ENCODE data around the gene TTC28. TPM values are rescaled to one million over a fixed set of nuclear protein-coding genes. Genes with fewer than 3 reads are reported as not detected.

Gene TTC28
- total RNA-seq, 1 experiment from 2014 or later = 11.2 TPM

GRCh38 chr22:28608546-28608945, 71.1 kb downstream of the TTC28 start:
- H3K9me3 ChIP-seq (ENCODE audit: low read length) = no peaks in the 10 kb centered on the region

GRCh38 chr22:28607795-28608194, 71.8 kb downstream of the TTC28 start:
- H3K9me2 ChIP-seq (replicated peaks; ENCODE audit: insufficient read depth, low read length) = no peaks in the 10 kb centered on the region
- no peaks in the 10 kb centered on the region for H3K9me3 ChIP-seq (ENCODE audit: low read length)
- no peak for DNase-seq
- H3K4me1 ChIP-seq (ENCODE audit: low read length) = no peaks in the 10 kb centered on the region
- H3K36me3 ChIP-seq (ENCODE audit: insufficient read depth, low read length) = no peaks in the 10 kb centered on the region
- no peak overlapping the region for H3K4me3 ChIP-seq (ENCODE audit: low read length)
- H4K20me1 ChIP-seq (ENCODE audit: insufficient read depth, low read depth, low read length) = peaks cover 16% of the 10 kb centered on the region; the same call in 1 of the 2 replicates
- no peak overlapping the region for H2AFZ ChIP-seq (ENCODE audit: low read length)
- no peak overlapping the region for H3K4me2 ChIP-seq (ENCODE audit: low read depth, low read length, poor library complexity, severe bottlenecking)
- H3K27ac ChIP-seq (ENCODE audit: low read length) = no peak overlapping the region
- H3K79me2 ChIP-seq (ENCODE audit: low read length) = no peaks in the 10 kb centered on the region
- H3K27me3 ChIP-seq (ENCODE audit: low read length) = no peaks in the 10 kb centered on the region
- no peak overlapping the region for H3K9ac ChIP-seq (ENCODE audit: low read length)

More at GRCh38 chr22:28608546-28608945, 71.1 kb downstream of the TTC28 start:
- H3K4me3 ChIP-seq (ENCODE audit: low read length) = no peak overlapping the region
- no peak overlapping the region for H3K27ac ChIP-seq (ENCODE audit: low read length)
- no peaks in the 10 kb centered on the region for H3K79me2 ChIP-seq (ENCODE audit: low read length)
- H4K20me1 ChIP-seq (ENCODE audit: insufficient read depth, low read depth, low read length) = peaks cover 16% of the 10 kb centered on the region; the same call in 1 of the 2 replicates
- no peak overlapping the region for H3K9ac ChIP-seq (ENCODE audit: low read length)
- H3K4me1 ChIP-seq (ENCODE audit: low read length) = no peaks in the 10 kb centered on the region
- no peak overlapping the region for H2AFZ ChIP-seq (ENCODE audit: low read length)
- DNase-seq = no peak
- no peaks in the 10 kb centered on the region for H3K36me3 ChIP-seq (ENCODE audit: insufficient read depth, low read length)
- H3K4me2 ChIP-seq (ENCODE audit: low read depth, low read length, poor library complexity, severe bottlenecking) = no peak overlapping the region
- no peaks in the 10 kb centered on the region for H3K27me3 ChIP-seq (ENCODE audit: low read length)
- no peaks in the 10 kb centered on the region for H3K9me2 ChIP-seq (replicated peaks; ENCODE audit: insufficient read depth, low read length)

GRCh38 chr22:28604966-28605761, 74.5 kb downstream of the TTC28 start:
- Histone ChIP-seq H3K9ac (ENCODE audit: low read length) (no peak overlapping the region), H3K27me3 (ENCODE audit: low read length) (no peaks in the 10 kb centered on the region), H3K9me3 (ENCODE audit: low read length) (no peaks in the 10 kb centered on the region), H4K20me1 (ENCODE audit: insufficient read depth, low read depth, low read length) (peaks cover 16% of the 10 kb centered on the region; the same call in 1 of the 2 replicates), H2AFZ (ENCODE audit: low read length) (no peak overlapping the region), H3K36me3 (ENCODE audit: insufficient read depth, low read length) (no peaks in the 10 kb centered on the region), H3K79me2 (ENCODE audit: low read length) (no peaks in the 10 kb centered on the region), H3K4me1 (ENCODE audit: low read length) (peaks cover 7% of the 10 kb centered on the region; the same call in 1 of the 2 replicates), H3K4me3 (ENCODE audit: low read length) (no peak overlapping the region), H3K4me2 (ENCODE audit: low read depth, low read length, poor library complexity, severe bottlenecking) (no peak overlapping the region), H3K27ac (ENCODE audit: low read length) (no peak overlapping the region), H3K9me2 (replicated peaks; ENCODE audit: insufficient read depth, low read length) (no peaks in the 10 kb centered on the region)
- no peak for DNase-seq

DNA sequence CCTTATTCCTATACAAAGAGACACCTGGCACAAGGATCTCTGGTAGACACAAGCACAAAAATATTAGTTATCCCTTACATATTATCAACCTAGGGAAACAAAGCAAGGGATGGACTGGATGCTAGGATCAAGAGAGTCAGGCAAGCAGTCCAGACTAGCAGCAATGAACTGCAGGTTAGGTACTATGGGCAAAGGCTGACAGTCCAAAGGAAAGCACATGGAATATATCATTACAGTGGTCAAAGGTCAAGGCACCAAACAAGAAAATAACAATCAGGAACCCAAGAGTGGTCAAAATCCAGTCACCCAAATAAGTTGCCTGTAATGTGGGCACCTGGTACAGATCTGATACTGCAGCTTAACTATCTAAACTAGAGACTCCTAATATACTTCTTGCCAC, 77.7 kb downstream of the TTC28 start:
- H3K36me3 ChIP-seq (ENCODE audit: insufficient read depth, low read length) = no peaks in the 10 kb centered on the region
- H3K4me1 ChIP-seq (ENCODE audit: low read length) = peaks cover 10% of the 10 kb centered on the region
- no peak overlapping the region for H3K4me2 ChIP-seq (ENCODE audit: low read depth, low read length, poor library complexity, severe bottlenecking)
- peaks cover 11% of the 10 kb centered on the region; the same call in 1 of the 2 replicates for H4K20me1 ChIP-seq (ENCODE audit: insufficient read depth, low read depth, low read length)
- H2AFZ ChIP-seq (ENCODE audit: low read length) = no peak overlapping the region
- no peak overlapping the region for H3K4me3 ChIP-seq (ENCODE audit: low read length)
- H3K27ac ChIP-seq (ENCODE audit: low read length) = no peak overlapping the region
- H3K79me2 ChIP-seq (ENCODE audit: low read length) = no peaks in the 10 kb centered on the region
- DNase-seq = no peak
- H3K9me3 ChIP-seq (ENCODE audit: low read length) = no peaks in the 10 kb centered on the region
- no peak overlapping the region for H3K9ac ChIP-seq (ENCODE audit: low read length)
- H3K9me2 ChIP-seq (replicated peaks; ENCODE audit: insufficient read depth, low read length) = no peaks in the 10 kb centered on the region
- no peaks in the 10 kb centered on the region for H3K27me3 ChIP-seq (ENCODE audit: low read length)

DNA sequence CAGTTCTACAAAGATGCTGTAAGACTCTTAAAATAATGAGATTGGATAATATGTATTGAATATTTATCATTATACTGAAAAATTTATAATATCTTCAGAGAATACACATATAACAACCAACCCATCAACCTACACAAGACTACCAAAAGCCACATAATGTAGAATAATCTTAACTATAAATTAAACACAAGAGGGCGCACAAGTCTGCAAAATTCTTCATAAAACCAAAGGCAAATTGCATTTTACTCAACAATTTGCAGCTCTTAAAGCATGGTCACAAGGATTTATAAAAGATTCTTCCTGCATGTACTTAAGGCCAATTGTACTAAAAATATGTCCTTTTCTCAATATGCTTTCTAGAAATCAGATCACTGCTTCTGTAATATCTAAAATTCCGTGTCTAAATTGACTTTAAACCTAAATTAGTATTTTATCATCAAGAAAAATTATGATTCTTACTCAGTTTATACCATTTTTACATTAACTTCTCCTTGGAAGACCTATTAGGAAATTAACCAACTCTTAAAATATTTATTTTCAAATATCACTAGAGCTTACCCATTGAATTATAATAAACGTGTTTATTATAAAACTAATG, 79.0 kb downstream of the TTC28 start:
- Histone ChIP-seq H3K4me2 (ENCODE audit: low read depth, low read length, poor library complexity, severe bottlenecking) (no peak overlapping the region), H3K4me3 (ENCODE audit: low read length) (no peak overlapping the region), H3K9me2 (replicated peaks; ENCODE audit: insufficient read depth, low read length) (no peaks in the 10 kb centered on the region), H3K27ac (ENCODE audit: low read length) (no peak overlapping the region), H3K36me3 (ENCODE audit: insufficient read depth, low read length) (no peaks in the 10 kb centered on the region), H3K4me1 (ENCODE audit: low read length) (peaks cover 20% of the 10 kb centered on the region), H3K27me3 (ENCODE audit: low read length) (no peaks in the 10 kb centered on the region), H2AFZ (ENCODE audit: low read length) (no peak overlapping the region), H3K9me3 (ENCODE audit: low read length) (no peaks in the 10 kb centered on the region), H3K79me2 (ENCODE audit: low read length) (no peaks in the 10 kb centered on the region), H3K9ac (ENCODE audit: low read length) (no peak overlapping the region), H4K20me1 (ENCODE audit: insufficient read depth, low read depth, low read length) (peaks cover 13% of the 10 kb centered on the region; the same call in 1 of the 2 replicates)
- peak; percentile 84 for DNase-seq

DNA sequence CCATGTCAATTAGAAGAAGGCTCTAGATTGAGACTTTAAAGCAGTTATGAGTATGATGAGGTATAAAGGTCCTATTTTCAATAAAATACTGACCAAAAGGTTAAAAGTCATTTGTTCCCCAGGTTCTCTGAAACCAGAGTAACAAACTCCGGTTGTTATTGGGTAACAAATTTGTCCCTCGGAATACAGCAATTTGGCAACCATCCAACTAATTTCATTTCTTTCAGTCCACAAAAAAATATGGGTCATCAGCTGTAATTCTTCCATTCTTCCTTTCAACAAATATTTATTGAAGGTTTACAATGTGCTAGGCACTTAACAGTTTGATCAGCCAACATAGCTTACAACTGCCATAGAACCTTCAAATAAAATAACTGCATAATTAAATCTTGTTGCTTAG, 79.9 kb downstream of the TTC28 start:
- no peaks in the 10 kb centered on the region for H3K27me3 ChIP-seq (ENCODE audit: low read length)
- H3K9me3 ChIP-seq (ENCODE audit: low read length) = no peaks in the 10 kb centered on the region
- H3K4me3 ChIP-seq (ENCODE audit: low read length) = no peak overlapping the region
- no peak overlapping the region for H3K9ac ChIP-seq (ENCODE audit: low read length)
- H3K79me2 ChIP-seq (ENCODE audit: low read length) = no peaks in the 10 kb centered on the region
- no peak for DNase-seq
- no peak overlapping the region for H3K4me2 ChIP-seq (ENCODE audit: low read depth, low read length, poor library complexity, severe bottlenecking)
- H2AFZ ChIP-seq (ENCODE audit: low read length) = no peak overlapping the region
- no peak overlapping the region for H3K27ac ChIP-seq (ENCODE audit: low read length)
- H4K20me1 ChIP-seq (ENCODE audit: insufficient read depth, low read depth, low read length) = 0 out of 2 replicates have a peak, but pooled peaks cover 9% of the 10 kb centered on the region
- peaks cover 20% of the 10 kb centered on the region for H3K4me1 ChIP-seq (ENCODE audit: low read length)
- H3K9me2 ChIP-seq (replicated peaks; ENCODE audit: insufficient read depth, low read length) = no peaks in the 10 kb centered on the region
- no peaks in the 10 kb centered on the region for H3K36me3 ChIP-seq (ENCODE audit: insufficient read depth, low read length)

GRCh38 chr22:28597665-28598064, 82.0 kb downstream of the TTC28 start:
- no peak overlapping the region for H2AFZ ChIP-seq (ENCODE audit: low read length)
- H3K4me2 ChIP-seq (ENCODE audit: low read depth, low read length, poor library complexity, severe bottlenecking) = no peak overlapping the region
- no peaks in the 10 kb centered on the region for H3K36me3 ChIP-seq (ENCODE audit: insufficient read depth, low read length)
- H3K27ac ChIP-seq (ENCODE audit: low read length) = no peak overlapping the region
- H3K4me3 ChIP-seq (ENCODE audit: low read length) = no peak overlapping the region
- no peak overlapping the region for H3K9ac ChIP-seq (ENCODE audit: low read length)
- no peaks in the 10 kb centered on the region for H3K79me2 ChIP-seq (ENCODE audit: low read length)
- H3K9me2 ChIP-seq (replicated peaks; ENCODE audit: insufficient read depth, low read length) = no peaks in the 10 kb centered on the region
- peaks cover 21% of the 10 kb centered on the region for H4K20me1 ChIP-seq (ENCODE audit: insufficient read depth, low read depth, low read length)
- DNase-seq = no peak
- no peaks in the 10 kb centered on the region for H3K27me3 ChIP-seq (ENCODE audit: low read length)
- peaks cover 20% of the 10 kb centered on the region for H3K4me1 ChIP-seq (ENCODE audit: low read length)
- no peaks in the 10 kb centered on the region for H3K9me3 ChIP-seq (ENCODE audit: low read length)

DNA sequence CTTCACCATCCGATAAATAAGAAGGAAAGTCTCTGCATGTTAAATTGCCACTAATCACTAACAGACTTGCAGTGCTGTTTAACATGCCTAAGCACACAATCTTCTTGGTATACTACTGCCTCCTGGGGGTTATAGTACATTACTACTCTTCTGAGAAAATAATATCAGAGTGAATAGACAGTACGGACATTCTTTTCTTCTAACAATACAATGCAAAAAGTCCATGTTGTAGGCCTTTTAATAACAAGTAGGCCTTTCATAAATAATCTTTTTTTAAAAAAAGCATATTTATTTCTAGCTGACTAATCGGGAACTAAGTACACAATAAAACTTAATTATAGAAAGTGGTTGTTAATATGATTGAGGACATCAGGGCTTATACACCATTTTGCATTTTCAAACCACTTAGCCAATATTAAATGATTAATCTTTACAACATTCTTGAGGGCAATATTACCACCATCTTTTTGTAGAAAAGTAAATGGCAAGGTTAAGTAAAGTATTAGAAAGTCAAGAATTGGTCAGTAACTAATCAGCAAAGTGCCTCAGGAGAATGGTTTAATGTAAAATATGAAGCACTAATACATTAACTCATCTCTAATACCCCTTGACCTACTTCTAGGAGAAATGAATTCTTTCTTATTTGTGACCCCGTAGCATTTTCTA, 84.7 kb downstream of the TTC28 start:
- no peak overlapping the region for H3K9ac ChIP-seq (ENCODE audit: low read length)
- no peak overlapping the region for H3K4me3 ChIP-seq (ENCODE audit: low read length)
- peaks cover 23% of the 10 kb centered on the region for H4K20me1 ChIP-seq (ENCODE audit: insufficient read depth, low read depth, low read length)
- no peaks in the 10 kb centered on the region for H3K9me2 ChIP-seq (replicated peaks; ENCODE audit: insufficient read depth, low read length)
- H3K4me1 ChIP-seq (ENCODE audit: low read length) = peaks cover 14% of the 10 kb centered on the region
- H2AFZ ChIP-seq (ENCODE audit: low read length) = no peak overlapping the region
- H3K4me2 ChIP-seq (ENCODE audit: low read depth, low read length, poor library complexity, severe bottlenecking) = no peak overlapping the region
- H3K27ac ChIP-seq (ENCODE audit: low read length) = no peak overlapping the region
- peak; percentile 79 for DNase-seq
- no peaks in the 10 kb centered on the region for H3K9me3 ChIP-seq (ENCODE audit: low read length)
- no peaks in the 10 kb centered on the region for H3K79me2 ChIP-seq (ENCODE audit: low read length)
- no peaks in the 10 kb centered on the region for H3K27me3 ChIP-seq (ENCODE audit: low read length)
- H3K36me3 ChIP-seq (ENCODE audit: insufficient read depth, low read length) = no peaks in the 10 kb centered on the region
